Stimulated activated CD4-positive, alpha-beta T cell treated with anti-CD3 and anti-CD28 coated beads, Interleukin-15, amount 100 ng/mL, for 48 hours (primary cell): ENCODE data around the gene C1QC.

Experiments
- DNase-seq, 2 donors: peaks; one replicate each; pipeline ENCODE4 v3.0.0-alpha.2; 2020; ENCODE audit warnings: low read depth in 2 of 2

Gene C1QC

GRCh38 chr1:22680726-22681125 is 37.3 kb downstream of the C1QC start:
- no peak for DNase-seq

GRCh38 chr1:22681556-22682276 is 38.3 kb downstream of the C1QC start:
- DNase-seq, result no peak

GRCh38 chr1:22683547-22683946 is 40.1 kb downstream of the C1QC start:
- DNase-seq, result no peak

GRCh38 chr1:22685591-22686059 is 42.2 kb downstream of the C1QC start:
- DNase-seq, result no peak

GRCh38 chr1:22687191-22687590 is 43.8 kb downstream of the C1QC start:
- no peak for DNase-seq

- no peak for DNase-seq
These were observed 45.0 kb downstream of the C1QC start for GRCh38 chr1:22688466-22688865.

GRCh38 chr1:22689505-22689904 is 46.1 kb downstream of the C1QC start:
- DNase-seq, result no peak

GRCh38 chr1:22691031-22691753 is 47.8 kb downstream of the C1QC start:
- no peak for DNase-seq

- DNase-seq, result no peak
These were observed 50.7 kb downstream of the C1QC start for GRCh38 chr1:22694172-22694571.

GRCh38 chr1:22696610-22697009 is 53.2 kb downstream of the C1QC start:
- DNase-seq, result no peak
